IMR-90 (cell line): ENCODE results near the gene KCNQ1. TPM values are rescaled to one million over a fixed set of nuclear protein-coding genes. Genes with fewer than 3 reads are reported as not detected.

Source experiments
- ATAC-seq: fragments of 200-7000 bp; cut with Tn5 transposase; 2 replicates; pipeline ENCODE4 v1.9.1; 2020; ENCODE audit warnings: low read depth, mild to moderate bottlenecking, moderate library complexity
- BruUV-seq: library from RNA; stranded (reverse); fragments of 400-500 nt; replicated peaks from 2 replicates; lab custom pipeline; 2021; lab: Mats Ljungman, UMichigan
- CTCF ChIA-PET: fragments of 300-600 bp; formaldehyde crosslinking; extraction: SDS; loops from one replicate; lab custom pipeline; 2021; ENCODE audit warnings: antibody characterized with exemption; lab: Yijun Ruan, JAX
- POLR2A ChIA-PET: fragments of 300-600 bp; sonication (Branson Sonifier 250); formaldehyde crosslinking; loops from one replicate; lab custom pipeline; 2022; ENCODE audit warnings: antibody characterized with exemption; ENCODE audit not compliant: unreplicated experiment; lab: Charles Lee
- DNase-seq: peaks from one replicate; pipeline ENCODE4 v3.0.0; 2013
- H2AFZ ChIP-seq: replicated peaks from 2 replicates; pipeline ENCODE3; 2013; ENCODE audit warnings: low read length, mild to moderate bottlenecking; ENCODE audit not compliant: poor library complexity
- H2AK5ac ChIP-seq: 2 replicates; pipeline ENCODE4 v1.6.1; 2013; ENCODE audit warnings: low read depth, low read length, inconsistent platforms
- H2AK9ac ChIP-seq: replicated peaks from 2 replicates; pipeline ENCODE3; 2013; ENCODE audit warnings: mild to moderate bottlenecking, low read depth, low read length, moderate library complexity; ENCODE audit not compliant: poor library complexity
- H2BK120ac ChIP-seq: 2 replicates; pipeline ENCODE4 v1.6.1; 2013; ENCODE audit warnings: low read depth, low read length, inconsistent platforms
- H2BK15ac ChIP-seq: 3 replicates; pipeline ENCODE4 v1.6.1; 2013; ENCODE audit warnings: low read depth, low read length, inconsistent platforms
- H2BK20ac ChIP-seq: 2 replicates; pipeline ENCODE4 v1.6.1; 2013; ENCODE audit warnings: low read depth, mild to moderate bottlenecking, inconsistent platforms, low read length, moderate library complexity
- H2BK5ac ChIP-seq: 2 replicates; pipeline ENCODE4 v1.6.1; 2013; ENCODE audit warnings: mild to moderate bottlenecking, low read depth, low read length, inconsistent platforms; ENCODE audit not compliant: poor library complexity, severe bottlenecking
- H3K14ac ChIP-seq: replicated peaks from 2 replicates; pipeline ENCODE4 v1.6.1; 2013; ENCODE audit warnings: low read depth, low read length, inconsistent platforms
- H3K18ac ChIP-seq: 2 replicates; pipeline ENCODE4 v1.6.1; 2013; ENCODE audit warnings: low read depth, low read length, control low read depth
- H3K23ac ChIP-seq: 2 replicates; pipeline ENCODE4 v1.6.1; 2013; ENCODE audit warnings: low read depth, low read length, inconsistent platforms
- H3K27ac ChIP-seq: 2 replicates; pipeline ENCODE4 v1.5.1; 2013; ENCODE audit warnings: mild to moderate bottlenecking, control low read depth, low read length; ENCODE audit not compliant: insufficient read depth
- H3K27me3 ChIP-seq: 2 replicates; pipeline ENCODE4 v1.6.1; 2013; ENCODE audit warnings: low read length; ENCODE audit not compliant: control insufficient read depth, insufficient read depth
- H3K36me3 ChIP-seq: 2 replicates; pipeline ENCODE4 v1.6.1; 2013; ENCODE audit warnings: low read length, mixed read lengths; ENCODE audit not compliant: control insufficient read depth, insufficient read depth
- H3K4ac ChIP-seq: 2 replicates; pipeline ENCODE4 v1.6.1; 2013; ENCODE audit warnings: low read depth, low read length, inconsistent platforms
- H3K4me1 ChIP-seq: 2 replicates; pipeline ENCODE4 v1.6.1; 2013; ENCODE audit warnings: low read length, mixed read lengths; ENCODE audit not compliant: control insufficient read depth, insufficient read depth
- H3K4me2 ChIP-seq: 2 replicates; pipeline ENCODE4 v1.6.1; 2013; ENCODE audit warnings: low read depth, mild to moderate bottlenecking, control low read depth, low read length, moderate library complexity
- H3K4me3 ChIP-seq: 2 replicates; pipeline ENCODE4 v1.5.1; 2013; ENCODE audit warnings: low read depth, mild to moderate bottlenecking, control low read depth, low read length, moderate library complexity; ENCODE audit not compliant: insufficient read depth
- H3K56ac ChIP-seq: 2 replicates; pipeline ENCODE4 v1.6.1; 2013; ENCODE audit warnings: low read length, inconsistent platforms; ENCODE audit not compliant: insufficient read depth; ENCODE audit errors: extremely low read depth
- H3K79me1 ChIP-seq, 2 experiments: 2 replicates each; pipeline ENCODE4 v1.6.1; 2013; ENCODE audit warnings: low read length in 2 of 2, inconsistent platforms in 1 of 2, low read depth in 1 of 2
- H3K9ac ChIP-seq: 2 replicates; pipeline ENCODE4 v1.6.1; 2013; ENCODE audit warnings: low read depth, low read length, control low read depth
- H3K9me1 ChIP-seq: 2 replicates; pipeline ENCODE4 v1.6.1; 2013; ENCODE audit warnings: low read length, inconsistent platforms; ENCODE audit not compliant: insufficient read depth
- H3K9me3 ChIP-seq: 2 replicates; pipeline ENCODE4 v1.6.1; 2013; ENCODE audit warnings: low read length; ENCODE audit not compliant: control insufficient read depth, insufficient read depth
- H4K20me1 ChIP-seq: 2 replicates; pipeline ENCODE4 v1.6.1; 2013; ENCODE audit warnings: low read length, inconsistent platforms; ENCODE audit not compliant: insufficient read depth
- H4K5ac ChIP-seq: 2 replicates; pipeline ENCODE4 v1.6.1; 2013; ENCODE audit warnings: mild to moderate bottlenecking, low read depth, low read length, control low read depth
- H4K8ac ChIP-seq, 2 experiments: 2 replicates each; pipeline ENCODE4 v1.6.1; 2013; ENCODE audit warnings: low read depth in 2 of 2, low read length in 2 of 2, control low read depth in 1 of 2, inconsistent platforms in 1 of 2
- H4K91ac ChIP-seq: 2 replicates; pipeline ENCODE4 v1.6.1; 2013; ENCODE audit warnings: low read depth, low read length, inconsistent platforms; ENCODE audit not compliant: insufficient read depth
- BHLHE40 ChIP-seq: fragments of 150-350 bp; IDR thresholded peaks from 2 replicates; pipeline ENCODE4 v1.6.1; 2016; ENCODE audit warnings: mild to moderate bottlenecking, low read depth, low read length
- CHD1 ChIP-seq: IDR thresholded peaks from 2 replicates; pipeline ENCODE4 v1.6.1; 2012; ENCODE audit warnings: low read depth, low read length, improper control_type of control experiment
- MXI1 ChIP-seq: IDR thresholded peaks from 2 replicates; pipeline ENCODE4 v1.6.1; 2012; ENCODE audit warnings: low read depth, mild to moderate bottlenecking, low read length, moderate library complexity, borderline replicate concordance
- NFE2L2 ChIP-seq: fragments of 150-350 bp; IDR thresholded peaks from 2 replicates; pipeline ENCODE4 v1.6.1; 2016; ENCODE audit warnings: low read depth, mild to moderate bottlenecking, low read length
- RFX5 ChIP-seq: IDR thresholded peaks from 2 replicates; pipeline ENCODE4 v1.8.0; 2012; ENCODE audit warnings: low read depth, mild to moderate bottlenecking, low read length, moderate library complexity
- WGBS, 2 experiments: methylation state at CpG; one replicate each; pipeline versions ENCODE4 v1.1.5 to v1.1.7; 2013; ENCODE audit warnings: missing lambda C conversion rate in 2 of 2; ENCODE audit not compliant: insufficient read length in 1 of 2; ENCODE audit errors: extremely low coverage in 2 of 2; 5-methylcytosine and 5-hydroxymethylcytosine counted together
- dilution Hi-C: fragments of 300-500 bp; cut with HindIII; formaldehyde crosslinking; loops from one replicate; pipeline ENCODE4 v1.14.3; 2018; ENCODE audit warnings: low sequenced_read_pairs; ENCODE audit not compliant: unreplicated experiment
- in situ Hi-C: fragments of 300-500 bp; cut with MboI; formaldehyde crosslinking; loops from 3 replicates; pipeline ENCODE4 v1.14.3; 2019; ENCODE audit warnings: low sequenced_read_pairs, inconsistent platforms, mixed read lengths
- intact Hi-C: fragments of 100-400 bp; cut with micrococcal nuclease; formaldehyde crosslinking; loops from 2 replicates; pipeline ENCODE4 v1.10.0; 2022
- polyA plus RNA-seq, 3 experiments: library from polyadenylated mRNA; depleted of rRNA; stranded (reverse); fragments of >200 nt; gene quantifications; 2 replicates each; pipeline ENCODE4 v1.2.3, GENCODE V29; 2012; ENCODE audit warnings: low replicate concordance in 1 of 3
- total RNA-seq: library from RNA; depleted of rRNA; stranded (reverse); fragments of >200 nt; gene quantifications from 2 replicates; pipeline ENCODE4 v1.2.3, GENCODE V29; 2012
- TF ChIP-seq, protein P1 (sequence below): conservative IDR thresholded peaks from 2 replicates; pipeline ENCODE4 v1.5.1; 2012; ENCODE audit warnings: mild to moderate bottlenecking, low read depth, low read length, improper control_type of control experiment

KCNQ1 gene
- total and polyA plus RNA-seq, 2 of the 4 experiments (the other 2 are of a cell fraction), result 0.07 TPM; not detected in 1

GRCh38 chr11:2868506-2869133 is 423.8 kb downstream of the KCNQ1 start:
- Histone ChIP-seq H3K4ac (no peak overlapping the region), H3K36me3 (no peaks in the 10 kb centered on the region), H3K9me1 (no peaks in the 10 kb centered on the region), H2BK20ac (no peak overlapping the region), H3K18ac (no peak overlapping the region), H3K27ac (no peak overlapping the region), H4K5ac (no peak overlapping the region), H2BK5ac (no peak overlapping the region), H3K14ac (no peak overlapping the region), H3K23ac (no peak overlapping the region), H2AK5ac (no peak overlapping the region), H3K27me3 (peaks cover 67% of the 10 kb centered on the region), H3K4me1 (peaks cover 2% of the 10 kb centered on the region; the same call in 1 of the 2 replicates), H2BK120ac (no peak overlapping the region), H3K4me2 (no peak overlapping the region), H2AFZ (no peak overlapping the region), H3K9ac (no peak overlapping the region), H4K8ac (no peak overlapping the region), H4K20me1 (no peaks in the 10 kb centered on the region), H2AK9ac (no peak overlapping the region), H3K4me3 (no peak overlapping the region), H2BK15ac (no peak overlapping the region), H3K9me3 (peaks cover 11% of the 10 kb centered on the region), H3K79me1 (no peaks in the 10 kb centered on the region), H4K91ac (no peak overlapping the region), H3K56ac (no peak overlapping the region)
- ATAC-seq, result no peak
- ChIA-PET POLR2A (no interaction called here), CTCF (no interaction called here)
- in situ Hi-C loops (no loop called here), dilution Hi-C loops (no loop called here), intact Hi-C loops (no loop called here)
- WGBS, 2 experiments, result 48% methylated on average over 5 of the region's 16 CpGs; no CpG with 5 or more reads in 1 of the 2 experiments
- TF ChIP-seq BHLHE40 (no peak), RFX5 (no peak), NFE2L2 (no peak), CHD1 (no peak), MXI1 (no peak)
- TF ChIP-seq, protein P1, sequence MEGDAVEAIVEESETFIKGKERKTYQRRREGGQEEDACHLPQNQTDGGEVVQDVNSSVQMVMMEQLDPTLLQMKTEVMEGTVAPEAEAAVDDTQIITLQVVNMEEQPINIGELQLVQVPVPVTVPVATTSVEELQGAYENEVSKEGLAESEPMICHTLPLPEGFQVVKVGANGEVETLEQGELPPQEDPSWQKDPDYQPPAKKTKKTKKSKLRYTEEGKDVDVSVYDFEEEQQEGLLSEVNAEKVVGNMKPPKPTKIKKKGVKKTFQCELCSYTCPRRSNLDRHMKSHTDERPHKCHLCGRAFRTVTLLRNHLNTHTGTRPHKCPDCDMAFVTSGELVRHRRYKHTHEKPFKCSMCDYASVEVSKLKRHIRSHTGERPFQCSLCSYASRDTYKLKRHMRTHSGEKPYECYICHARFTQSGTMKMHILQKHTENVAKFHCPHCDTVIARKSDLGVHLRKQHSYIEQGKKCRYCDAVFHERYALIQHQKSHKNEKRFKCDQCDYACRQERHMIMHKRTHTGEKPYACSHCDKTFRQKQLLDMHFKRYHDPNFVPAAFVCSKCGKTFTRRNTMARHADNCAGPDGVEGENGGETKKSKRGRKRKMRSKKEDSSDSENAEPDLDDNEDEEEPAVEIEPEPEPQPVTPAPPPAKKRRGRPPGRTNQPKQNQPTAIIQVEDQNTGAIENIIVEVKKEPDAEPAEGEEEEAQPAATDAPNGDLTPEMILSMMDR, result no peak
- BruUV-seq, result no TSS peak
- no peak for DNase-seq
